GM18870 (cell line): Measurements from ENCODE around the gene CABP4.
A peak's percentile ranks its signal among the peaks of the same experiment; 100 is the strongest.
"Not testable (repeated sequence)": the region's sequence is repeated elsewhere in the genome, so short reads cannot be mapped to it uniquely, and the experiment has no call there.

ENCODE experiments used
- ATAC-seq: cut with Tn5 transposase; IDR thresholded peaks from one replicate; pipeline ENCODE4 v1.9.1; 2021; ENCODE audit warnings: moderate library complexity; ENCODE audit not compliant: unreplicated experiment

The CABP4 gene

GRCh38 chr11:67418476-67419281, 36.5 kb upstream of the CABP4 start:
- ATAC-seq, result no peak

GRCh38 chr11:67419325-67420049, 35.7 kb upstream of the CABP4 start:
- no peak for ATAC-seq

GRCh38 chr11:67420147-67420645, 35.0 kb upstream of the CABP4 start:
- no peak for ATAC-seq

- ATAC-seq, result peak; percentile 45
Observed at GRCh38 chr11:67420646-67421429, 34.3 kb upstream of the CABP4 start.

- ATAC-seq, result peak; percentile 4
Observed at GRCh38 chr11:67421430-67422031, 33.6 kb upstream of the CABP4 start.

GRCh38 chr11:67422891-67423290, 32.3 kb upstream of the CABP4 start:
- no peak for ATAC-seq

- ATAC-seq, result no peak
Observed at GRCh38 chr11:67423466-67423865, 31.7 kb upstream of the CABP4 start.

GRCh38 chr11:67423891-67424613, 31.1 kb upstream of the CABP4 start:
- no peak for ATAC-seq

GRCh38 chr11:67427364-67427859, 27.7 kb upstream of the CABP4 start:
- ATAC-seq, result not testable (repeated sequence)

- peak; percentile 73 for ATAC-seq
Observed at GRCh38 chr11:67428052-67429001, 26.8 kb upstream of the CABP4 start, which contains the start of gene RPS6KB2. Gene RPS6KB2 (plus strand): TSS chr11:67428494. CDS start chr11:67428546, 52 bp downstream.

GRCh38 chr11:67429038-67429668, 26.0 kb upstream of the CABP4 start:
- ATAC-seq, result no peak

GRCh38 chr11:67429722-67430121, 25.4 kb upstream of the CABP4 start:
- no peak for ATAC-seq

- no peak for ATAC-seq
Observed at GRCh38 chr11:67431346-67432249, 23.6 kb upstream of the CABP4 start.

GRCh38 chr11:67432655-67433349, 22.4 kb upstream of the CABP4 start:
- no peak for ATAC-seq

GRCh38 chr11:67433536-67434394, 21.4 kb upstream of the CABP4 start:
- no peak for ATAC-seq

- ATAC-seq, result no peak
Observed at GRCh38 chr11:67434395-67434881, 20.7 kb upstream of the CABP4 start.
